KOPT-K1 (cell line): ENCODE results near the gene FOXD1.
"Not testable (repeated sequence)": the region's sequence is repeated elsewhere in the genome, so short reads cannot be mapped to it uniquely, and the experiment has no call there.

Source experiments
- H3K27ac ChIP-seq: fragments of 200-600 bp; sonication (generic); 2 replicates; pipeline ENCODE4 v1.5.1; 2016; ENCODE audit warnings: antibody characterized with exemption, mild to moderate bottlenecking, low read depth, low read length; ENCODE audit not compliant: poor library complexity, severe bottlenecking
- H3K36me3 ChIP-seq: fragments of 200-600 bp; sonication (generic); 2 replicates; pipeline ENCODE4 v1.5.1; 2017; ENCODE audit warnings: antibody characterized with exemption, mild to moderate bottlenecking, low read length, moderate library complexity; ENCODE audit not compliant: insufficient read depth
- H3K9me3 ChIP-seq: fragments of 200-600 bp; sonication (generic); 2 replicates; pipeline ENCODE4 v1.5.1; 2017; ENCODE audit warnings: antibody characterized with exemption, low read length, mild to moderate bottlenecking; ENCODE audit not compliant: insufficient read depth, poor library complexity, severe bottlenecking

Gene FOXD1

GRCh38 chr5:73448463-73449136 lies at the start of gene FOXD1:
Gene FOXD1, minus strand, starts transcription at chr5:73448777. Its CDS starts 415 bp downstream, at chr5:73448362.
- Histone ChIP-seq H3K9me3 (peaks cover 32% of the 10 kb centered on the region), H3K36me3 (no peaks in the 10 kb centered on the region), H3K27ac (no peak within 1 kb of the TSS)

DNA sequence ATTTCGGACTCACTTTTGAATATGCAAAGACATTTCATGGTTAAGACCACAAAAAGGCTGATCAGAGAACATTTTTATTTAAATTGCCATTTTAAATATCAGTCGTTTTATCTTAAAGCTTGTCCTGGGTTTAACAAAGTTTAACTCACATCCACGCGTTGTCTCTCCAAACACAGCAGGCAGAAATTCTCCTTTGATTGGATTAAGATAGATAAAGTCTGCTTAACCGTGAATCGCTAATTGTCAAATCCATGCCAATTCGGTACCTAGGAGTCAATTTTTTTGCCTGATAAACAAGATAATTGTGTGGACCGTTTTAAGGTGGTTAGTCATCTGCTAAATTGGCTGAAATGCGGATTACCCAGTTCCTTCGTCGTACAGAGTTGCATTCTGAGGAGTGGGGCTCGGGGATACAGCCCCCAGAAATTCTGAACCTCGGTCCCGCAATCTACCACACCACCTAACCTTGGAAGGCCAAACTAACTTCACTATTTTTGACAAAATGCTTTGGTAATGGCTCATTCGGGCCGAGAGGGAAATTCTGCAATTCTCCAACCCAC lies 49.0 kb upstream of the FOXD1 start:
- H3K9me3 ChIP-seq: no peaks in the 10 kb centered on the region
- peak overlapping the region; percentile 87 for H3K27ac ChIP-seq
- peaks cover 34% of the 10 kb centered on the region for H3K36me3 ChIP-seq

DNA sequence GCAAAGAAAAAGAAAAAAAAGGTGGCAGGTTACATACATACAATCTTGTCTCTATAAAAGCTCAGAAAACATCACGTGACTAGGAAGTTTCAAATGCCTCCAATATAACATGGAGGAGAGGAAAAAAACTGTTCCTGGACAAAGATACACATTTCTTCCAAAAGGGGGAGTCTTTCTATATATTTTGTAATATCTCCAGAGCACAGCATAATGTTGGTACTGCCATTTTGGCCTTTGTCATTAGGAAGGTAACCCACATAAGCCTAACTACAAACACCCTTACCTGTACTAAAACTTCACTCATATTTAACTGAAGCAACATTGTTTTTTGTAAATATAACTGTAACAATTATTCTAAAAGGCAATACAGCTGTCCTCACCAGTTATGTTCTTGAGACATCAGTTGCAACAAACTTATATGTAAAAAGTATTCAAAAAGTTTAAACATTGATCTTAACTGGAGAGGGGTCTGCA lies 48.4 kb upstream of the FOXD1 start:
- peaks cover 28% of the 10 kb centered on the region for H3K36me3 ChIP-seq
- H3K27ac ChIP-seq: peak overlapping the region; percentile 87
- no peaks in the 10 kb centered on the region for H3K9me3 ChIP-seq

GRCh38 chr5:73495772-73496335 lies 47.3 kb upstream of the FOXD1 start:
- peaks cover 17% of the 10 kb centered on the region for H3K36me3 ChIP-seq
- no peaks in the 10 kb centered on the region for H3K9me3 ChIP-seq
- H3K27ac ChIP-seq: no peak overlapping the region

DNA sequence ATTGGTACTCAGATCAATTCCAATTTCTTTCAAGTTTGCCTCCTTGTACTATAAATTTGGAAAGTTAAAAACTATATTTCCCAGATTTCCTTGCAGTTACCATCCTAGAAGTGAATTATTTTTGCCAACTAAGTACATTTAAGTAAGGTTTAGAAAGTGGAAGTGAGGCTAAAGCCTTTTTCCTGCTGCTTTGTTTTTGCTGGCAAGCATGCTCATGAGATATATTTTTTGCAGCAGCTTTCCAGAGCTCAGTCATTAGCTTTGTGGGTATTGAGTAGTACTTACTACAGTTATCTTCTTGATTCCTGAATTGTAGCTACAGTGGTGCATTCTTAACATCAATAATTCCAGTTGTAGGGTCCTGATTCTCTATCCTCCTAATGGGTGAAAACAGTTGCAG lies 46.1 kb upstream of the FOXD1 start:
- H3K9me3 ChIP-seq: no peaks in the 10 kb centered on the region
- no peak overlapping the region for H3K27ac ChIP-seq
- peaks cover 5% of the 10 kb centered on the region for H3K36me3 ChIP-seq

- H3K27ac ChIP-seq: no peak overlapping the region
- no peaks in the 10 kb centered on the region for H3K9me3 ChIP-seq
- H3K36me3 ChIP-seq: no peaks in the 10 kb centered on the region
Measured at GRCh38 chr5:73493421-73493820, 44.8 kb upstream of the FOXD1 start.

DNA sequence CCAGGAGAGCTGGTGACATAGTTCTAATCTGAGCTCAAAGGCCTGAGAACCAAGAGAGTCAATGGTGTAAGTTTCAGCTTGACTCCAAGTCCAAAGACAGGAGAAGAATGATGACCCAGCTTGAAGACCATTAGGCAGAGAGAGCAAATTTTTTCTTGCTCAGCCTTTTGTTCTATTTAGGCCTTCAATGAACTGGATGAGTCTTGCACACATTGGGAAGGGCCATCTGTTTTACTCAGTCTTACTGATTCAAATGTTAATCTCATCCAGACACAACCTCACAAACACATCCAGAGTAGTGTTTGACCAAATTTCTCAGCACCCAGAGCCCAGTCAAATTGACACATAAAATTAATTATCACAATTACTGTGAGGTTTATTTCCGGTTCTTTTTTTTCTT lies 42.6 kb upstream of the FOXD1 start:
- no peak overlapping the region for H3K27ac ChIP-seq

GRCh38 chr5:73490088-73490487 lies 41.5 kb upstream of the FOXD1 start:
- Histone ChIP-seq H3K9me3 (no peaks in the 10 kb centered on the region), H3K27ac (no peak overlapping the region), H3K36me3 (no peaks in the 10 kb centered on the region)

More for the DNA sequence above, 42.6 kb upstream of the FOXD1 start:
- Histone ChIP-seq H3K9me3 (no peaks in the 10 kb centered on the region), H3K36me3 (no peaks in the 10 kb centered on the region)

DNA sequence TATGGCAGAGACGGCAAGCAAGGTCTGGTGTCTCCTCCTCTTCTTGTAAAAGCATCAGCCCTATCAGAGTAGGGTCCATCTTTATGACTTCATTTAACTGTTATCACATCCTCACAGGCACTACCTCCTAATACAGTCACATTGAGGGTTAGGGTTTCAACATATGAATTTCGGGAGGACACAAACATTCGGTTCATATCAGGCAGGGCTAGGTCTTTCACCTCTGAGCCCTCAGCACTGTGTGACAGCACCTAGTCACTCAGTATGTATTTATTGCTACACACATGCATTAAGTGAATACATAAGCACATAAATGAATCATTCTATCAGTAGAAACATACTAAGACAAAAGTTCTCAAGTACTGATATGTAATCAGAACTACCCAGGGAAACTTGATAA lies 40.2 kb upstream of the FOXD1 start:
- no peaks in the 10 kb centered on the region for H3K36me3 ChIP-seq
- no peaks in the 10 kb centered on the region for H3K9me3 ChIP-seq
- no peak overlapping the region for H3K27ac ChIP-seq

GRCh38 chr5:73487815-73488214 lies 39.2 kb upstream of the FOXD1 start:
- no peak overlapping the region for H3K27ac ChIP-seq
- no peaks in the 10 kb centered on the region for H3K9me3 ChIP-seq
- H3K36me3 ChIP-seq: no peaks in the 10 kb centered on the region

DNA sequence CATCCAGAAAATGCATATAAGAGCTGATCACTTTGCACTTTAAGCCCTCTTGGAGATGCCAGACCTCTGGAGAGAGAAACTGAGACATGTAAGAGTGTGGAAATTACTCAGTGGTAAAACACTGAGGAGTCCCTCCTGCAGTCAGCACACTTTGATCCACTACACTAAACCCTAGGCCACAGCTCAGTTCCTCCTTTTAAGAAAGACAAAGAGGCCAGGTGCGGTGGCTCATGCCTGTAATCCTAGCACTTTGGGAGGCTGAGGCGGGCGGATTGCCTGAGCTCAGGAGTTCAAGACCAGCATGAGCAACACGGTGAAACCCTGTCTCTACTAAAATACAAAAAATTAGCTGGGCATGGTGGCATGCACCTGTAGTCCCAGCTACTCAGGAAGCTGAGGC lies 38.7 kb upstream of the FOXD1 start:
- H3K36me3 ChIP-seq, H3K9me3 ChIP-seq, H3K27ac ChIP-seq: not testable (repeated sequence)

DNA sequence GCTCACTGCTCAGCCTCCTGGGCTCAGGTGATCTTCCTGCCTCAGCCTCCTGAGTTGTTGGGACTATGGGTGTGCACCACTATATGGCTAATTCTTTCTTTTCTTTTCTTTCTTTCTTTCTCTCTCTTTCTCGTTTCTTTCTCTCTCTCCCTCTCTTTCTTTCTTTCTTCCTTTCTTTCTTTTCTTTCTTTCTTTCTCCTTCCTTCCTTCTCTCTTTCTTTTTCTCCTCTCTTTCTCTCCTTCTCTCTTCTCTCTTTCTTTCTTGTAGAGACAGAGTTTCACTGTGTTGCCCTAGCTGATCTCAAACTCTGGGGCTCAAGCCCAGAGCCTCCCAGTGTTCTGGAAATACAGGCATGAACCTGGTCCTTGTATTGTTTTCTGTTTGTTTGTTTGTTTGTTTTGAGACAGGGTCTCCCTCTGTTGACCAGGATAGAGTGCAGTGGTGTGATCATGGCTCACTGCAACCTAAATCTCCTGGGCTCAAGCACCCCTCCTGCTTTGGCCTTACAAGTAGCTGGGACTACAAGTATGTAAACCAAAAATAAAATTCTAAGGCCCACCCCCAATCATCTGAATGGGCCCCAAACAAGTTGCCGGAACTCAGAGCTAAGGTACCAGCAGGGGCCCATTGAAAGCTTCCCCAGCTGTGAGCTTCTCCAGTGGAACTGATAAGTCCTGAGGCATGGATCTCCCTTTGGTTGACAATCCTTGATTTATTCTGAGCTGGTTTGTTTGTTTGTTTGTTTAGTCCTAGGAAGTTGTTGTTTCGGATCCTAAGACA lies 37.7 kb upstream of the FOXD1 start:
- no peaks in the 10 kb centered on the region for H3K9me3 ChIP-seq
- H3K36me3 ChIP-seq: no peaks in the 10 kb centered on the region
- no peak overlapping the region for H3K27ac ChIP-seq

DNA sequence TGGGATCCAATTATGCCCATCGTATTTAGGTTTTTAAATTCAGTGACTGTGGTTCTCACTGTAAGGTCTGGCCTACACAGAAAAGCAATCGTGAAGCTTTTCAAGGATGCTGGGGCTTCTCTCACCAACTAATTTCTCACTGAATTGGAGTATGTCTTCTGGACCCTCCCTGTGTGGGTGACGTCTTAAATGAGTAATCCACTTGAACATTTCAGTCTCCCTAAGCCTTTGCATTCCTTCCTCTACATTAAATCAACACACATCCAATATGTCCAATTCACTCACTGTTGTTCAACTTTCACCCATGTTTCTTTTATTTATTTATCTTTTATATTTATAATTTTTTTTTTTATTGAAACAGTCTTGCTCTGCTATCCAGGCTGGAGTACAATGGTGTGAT lies 37.1 kb upstream of the FOXD1 start:
- Histone ChIP-seq H3K36me3 (no peaks in the 10 kb centered on the region), H3K27ac (no peak overlapping the region), H3K9me3 (no peaks in the 10 kb centered on the region)

- H3K27ac ChIP-seq: no peak overlapping the region
- H3K9me3 ChIP-seq: no peaks in the 10 kb centered on the region
Measured at GRCh38 chr5:73484511-73484910, 35.9 kb upstream of the FOXD1 start.

GRCh38 chr5:73483676-73484075 lies 35.1 kb upstream of the FOXD1 start:
- no peaks in the 10 kb centered on the region for H3K9me3 ChIP-seq
- H3K27ac ChIP-seq: no peak overlapping the region
- H3K36me3 ChIP-seq: no peaks in the 10 kb centered on the region

More at GRCh38 chr5:73484511-73484910, 35.9 kb upstream of the FOXD1 start:
- H3K36me3 ChIP-seq: no peaks in the 10 kb centered on the region
